Vagina (tissue), 2 donors: ENCODE data around the gene ITPK1.

Experiments
- POLR2A ChIP-seq, 2 donors: fragments of 450-650 bp; IDR thresholded peaks; one replicate each; pipeline ENCODE4 v1.6.1; 2017; ENCODE audit warnings: antibody characterized with exemption in 2 of 2, mild to moderate bottlenecking in 2 of 2, moderate library complexity in 2 of 2
- POLR2AphosphoS5 ChIP-seq, 2 donors: sonication (generic); formaldehyde crosslinking; IDR thresholded peaks; one replicate each; pipeline ENCODE4 v1.9.0; 2017; ENCODE audit warnings: antibody characterized with exemption in 2 of 2, mild to moderate bottlenecking in 2 of 2, low read depth in 1 of 2; ENCODE audit not compliant: insufficient read depth in 1 of 2
- TF ChIP-seq, protein P1 (sequence below), 3 experiments: fragments of 450-650 bp in 2 of 3; fragments of 200-600 bp in 1 of 3; sonication (generic) in 1 of 3; IDR thresholded peaks; one replicate each; pipeline ENCODE4 v1.5.1; 2017 to 2019; ENCODE audit warnings: antibody characterized with exemption in 3 of 3, mild to moderate bottlenecking in 2 of 3, moderate library complexity in 2 of 3

DNA sequence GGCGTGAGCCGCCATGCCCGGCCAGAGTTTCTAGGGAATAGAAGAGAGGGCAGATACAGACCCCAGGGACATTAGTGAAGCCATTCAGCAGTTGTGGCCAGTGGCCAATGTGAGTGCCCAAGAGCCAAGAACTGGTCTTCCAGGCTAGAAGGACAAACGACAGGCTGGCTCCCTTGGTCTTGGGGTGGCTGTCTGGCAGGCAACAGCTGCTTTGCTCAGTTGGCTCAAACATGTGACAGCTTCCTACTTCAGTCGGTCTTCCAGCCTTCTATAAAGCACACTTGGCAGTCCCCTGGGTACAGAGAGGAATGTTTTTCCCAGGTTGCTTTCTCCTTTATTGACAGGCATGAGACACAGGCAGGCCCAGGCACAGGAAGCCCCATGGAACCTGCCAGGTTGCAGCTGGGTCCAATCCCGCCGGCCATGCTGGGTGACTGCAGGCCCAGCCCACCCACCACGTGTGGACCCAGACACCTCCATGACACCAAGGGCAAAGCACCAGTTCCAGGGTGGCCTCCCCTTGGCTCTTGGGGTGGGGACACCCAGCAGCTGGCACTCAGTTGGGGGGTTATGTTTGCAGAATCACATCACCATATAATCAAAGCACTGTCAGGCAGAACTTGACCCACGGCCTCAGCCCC lies 177.4 kb downstream of the ITPK1 start:
- TF ChIP-seq, protein P1, sequence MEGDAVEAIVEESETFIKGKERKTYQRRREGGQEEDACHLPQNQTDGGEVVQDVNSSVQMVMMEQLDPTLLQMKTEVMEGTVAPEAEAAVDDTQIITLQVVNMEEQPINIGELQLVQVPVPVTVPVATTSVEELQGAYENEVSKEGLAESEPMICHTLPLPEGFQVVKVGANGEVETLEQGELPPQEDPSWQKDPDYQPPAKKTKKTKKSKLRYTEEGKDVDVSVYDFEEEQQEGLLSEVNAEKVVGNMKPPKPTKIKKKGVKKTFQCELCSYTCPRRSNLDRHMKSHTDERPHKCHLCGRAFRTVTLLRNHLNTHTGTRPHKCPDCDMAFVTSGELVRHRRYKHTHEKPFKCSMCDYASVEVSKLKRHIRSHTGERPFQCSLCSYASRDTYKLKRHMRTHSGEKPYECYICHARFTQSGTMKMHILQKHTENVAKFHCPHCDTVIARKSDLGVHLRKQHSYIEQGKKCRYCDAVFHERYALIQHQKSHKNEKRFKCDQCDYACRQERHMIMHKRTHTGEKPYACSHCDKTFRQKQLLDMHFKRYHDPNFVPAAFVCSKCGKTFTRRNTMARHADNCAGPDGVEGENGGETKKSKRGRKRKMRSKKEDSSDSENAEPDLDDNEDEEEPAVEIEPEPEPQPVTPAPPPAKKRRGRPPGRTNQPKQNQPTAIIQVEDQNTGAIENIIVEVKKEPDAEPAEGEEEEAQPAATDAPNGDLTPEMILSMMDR (IDR thresholded peaks at IDR 0.05) = no peak
- TF ChIP-seq POLR2A (IDR thresholded peaks at IDR 0.05) (no peak), POLR2AphosphoS5 (IDR thresholded peaks at IDR 0.05; ENCODE audit: insufficient read depth in 1 of 2, low read depth in 1 of 2) (no peak)
